Measurements from ENCODE around the gene ZBTB17. TPM values are rescaled to one million over a fixed set of nuclear protein-coding genes. Genes with fewer than 3 reads are reported as not detected.

Gene ZBTB17
- total RNA-seq, 2 donors from 2014 or later, result 28.2 to 50.8 TPM

DNA sequence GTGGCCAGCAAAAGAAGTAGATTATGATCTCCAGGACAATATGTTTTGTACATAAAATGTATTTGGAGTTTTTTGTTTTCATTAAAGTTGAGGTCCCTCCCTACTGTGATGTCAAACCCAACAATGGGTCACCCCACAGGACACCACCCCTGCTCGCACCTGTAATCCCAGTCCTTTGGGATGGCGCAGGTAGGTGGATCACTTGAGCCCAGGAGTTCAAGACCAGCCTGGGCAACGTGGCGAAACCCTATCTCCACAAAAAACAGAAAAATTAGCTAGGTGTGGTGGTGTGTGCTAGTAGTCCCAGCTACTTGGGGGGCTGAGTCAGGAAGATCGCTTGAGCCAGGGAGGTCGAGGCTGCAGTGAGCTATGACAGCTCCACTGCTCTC is 9.0 kb downstream of the ZBTB17 start:
- Histone ChIP-seq H3K27me3 (replicated peaks; ENCODE audit: insufficient read depth) (no peaks in the 10 kb centered on the region), H3K4me3 (no peak overlapping the region), H3K27ac (no peak overlapping the region), H3K9me3 (no peaks in the 10 kb centered on the region), H3K4me1 (replicated peaks) (no peaks in the 10 kb centered on the region), H3K36me3 (no peaks in the 10 kb centered on the region)
- no peak for TF ChIP-seq POLR2A (IDR thresholded peaks at IDR 0.05)
- no peak for DNase-seq (ENCODE audit: low spot score)
- WGBS, result 94% methylated on average over 6 of the region's 6 CpGs
- intact Hi-C loops (cut with DNase I), result no loop called here

DNA sequence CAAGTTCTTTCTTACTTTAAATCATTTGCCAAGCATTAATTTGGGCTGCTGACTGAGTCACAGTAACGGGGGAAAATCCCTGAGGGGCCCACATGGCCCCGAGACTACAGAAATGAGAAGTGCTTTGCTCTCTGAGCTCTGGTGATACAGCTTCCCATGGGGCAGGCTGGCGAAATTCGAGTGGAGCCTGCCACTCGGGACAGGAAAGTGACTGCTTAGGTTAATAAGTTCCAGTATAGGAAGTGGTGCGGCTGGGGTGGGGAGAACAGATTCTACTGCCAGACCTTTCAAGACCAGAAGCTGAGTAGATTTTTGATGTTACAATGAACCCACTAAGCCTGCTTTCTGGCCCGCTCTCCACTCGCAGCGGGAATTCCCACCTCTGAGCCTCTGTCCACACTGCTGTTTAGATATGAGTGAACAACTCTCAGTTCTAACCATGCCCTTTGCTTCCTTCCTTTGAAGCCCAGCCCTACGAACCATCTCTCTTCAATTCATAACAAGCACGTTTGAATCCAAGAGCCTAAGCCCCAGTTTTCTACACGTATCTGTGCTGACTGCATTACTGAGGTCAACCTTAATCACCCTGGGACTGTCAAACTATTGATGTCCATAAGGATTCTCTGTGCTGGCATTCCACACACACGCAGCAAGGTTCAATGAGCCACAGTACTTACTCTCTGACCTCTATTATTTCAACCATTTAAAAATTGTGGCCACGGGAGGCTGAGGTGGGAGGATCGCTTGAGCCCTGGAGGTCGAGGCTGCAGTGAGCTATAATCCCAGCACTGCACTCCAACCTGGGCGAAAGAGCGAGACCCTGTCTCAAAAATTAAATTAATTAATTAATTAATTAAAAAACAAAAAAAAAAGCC is 9.6 kb downstream of the ZBTB17 start:
- Histone ChIP-seq H3K4me3 (no peak overlapping the region), H3K4me1 (replicated peaks) (no peaks in the 10 kb centered on the region), H3K36me3 (no peaks in the 10 kb centered on the region), H3K27me3 (replicated peaks; ENCODE audit: insufficient read depth) (no peaks in the 10 kb centered on the region), H3K27ac (peak overlapping the region in 1 of 2 donors; percentile 15), H3K9me3 (no peaks in the 10 kb centered on the region)
- TF ChIP-seq, protein P1, sequence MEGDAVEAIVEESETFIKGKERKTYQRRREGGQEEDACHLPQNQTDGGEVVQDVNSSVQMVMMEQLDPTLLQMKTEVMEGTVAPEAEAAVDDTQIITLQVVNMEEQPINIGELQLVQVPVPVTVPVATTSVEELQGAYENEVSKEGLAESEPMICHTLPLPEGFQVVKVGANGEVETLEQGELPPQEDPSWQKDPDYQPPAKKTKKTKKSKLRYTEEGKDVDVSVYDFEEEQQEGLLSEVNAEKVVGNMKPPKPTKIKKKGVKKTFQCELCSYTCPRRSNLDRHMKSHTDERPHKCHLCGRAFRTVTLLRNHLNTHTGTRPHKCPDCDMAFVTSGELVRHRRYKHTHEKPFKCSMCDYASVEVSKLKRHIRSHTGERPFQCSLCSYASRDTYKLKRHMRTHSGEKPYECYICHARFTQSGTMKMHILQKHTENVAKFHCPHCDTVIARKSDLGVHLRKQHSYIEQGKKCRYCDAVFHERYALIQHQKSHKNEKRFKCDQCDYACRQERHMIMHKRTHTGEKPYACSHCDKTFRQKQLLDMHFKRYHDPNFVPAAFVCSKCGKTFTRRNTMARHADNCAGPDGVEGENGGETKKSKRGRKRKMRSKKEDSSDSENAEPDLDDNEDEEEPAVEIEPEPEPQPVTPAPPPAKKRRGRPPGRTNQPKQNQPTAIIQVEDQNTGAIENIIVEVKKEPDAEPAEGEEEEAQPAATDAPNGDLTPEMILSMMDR (IDR thresholded peaks at IDR 0.05), result no peak
- TF ChIP-seq POLR2A (IDR thresholded peaks at IDR 0.05) (no peak), POLR2AphosphoS5 (IDR thresholded peaks at IDR 0.05) (no peak)
- DNase-seq (ENCODE audit: low spot score), result no peak
- intact Hi-C loops (cut with DNase I), result no loop called here
- WGBS, result 65% methylated on average over 18 of the region's 18 CpGs

GRCh38 chr1:15965228-15965767 is 10.6 kb downstream of the ZBTB17 start:
- no peak overlapping the region for H3K4me3 ChIP-seq
- H3K27me3 ChIP-seq (replicated peaks; ENCODE audit: insufficient read depth), result no peaks in the 10 kb centered on the region
- H3K27ac ChIP-seq, result peak overlapping the region in 1 of 2 donors; percentile 13
- H3K36me3 ChIP-seq, result no peaks in the 10 kb centered on the region
- no peaks in the 10 kb centered on the region for H3K9me3 ChIP-seq
- intact Hi-C loops (cut with DNase I), result no loop called here
- TF ChIP-seq POLR2AphosphoS5 (IDR thresholded peaks at IDR 0.05), result peak; percentile 11
- TF ChIP-seq, protein P1 (IDR thresholded peaks at IDR 0.05), result no peak
- 54% methylated on average over 7 of the region's 7 CpGs for WGBS
- no peaks in the 10 kb centered on the region for H3K4me1 ChIP-seq (replicated peaks)
- DNase-seq (ENCODE audit: low spot score), result no peak

DNA sequence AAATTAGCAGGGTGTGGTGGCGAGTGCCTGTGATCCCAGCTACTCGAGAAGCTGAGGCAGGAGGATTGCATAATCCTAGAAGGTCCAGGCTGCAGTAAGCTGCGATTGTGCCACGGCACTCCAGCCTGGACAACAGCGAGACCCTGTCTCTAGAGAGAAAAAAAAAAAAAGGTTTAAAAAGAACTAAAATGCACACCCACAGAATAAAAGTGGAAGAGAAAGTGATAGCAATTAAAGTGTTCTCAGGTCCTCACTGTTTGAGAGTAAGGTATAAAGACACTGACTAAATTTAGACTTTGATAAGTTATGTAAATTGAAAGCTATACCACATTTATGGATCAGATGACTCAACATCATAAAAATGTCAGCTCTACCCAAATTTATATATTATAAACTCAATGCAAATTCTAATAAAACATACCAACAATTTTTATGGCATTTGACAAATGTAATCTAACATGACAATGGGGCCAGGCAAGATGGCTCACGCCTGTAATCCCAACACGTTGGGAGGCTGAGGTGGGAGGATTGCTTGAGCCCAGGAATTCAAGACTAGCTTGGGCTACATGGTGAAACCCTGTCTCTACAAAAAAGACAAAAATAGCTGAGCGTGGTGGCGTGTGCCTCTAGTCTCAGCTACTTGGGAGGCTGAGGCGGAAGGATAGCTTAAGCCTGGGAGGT is 11.8 kb downstream of the ZBTB17 start:
- H3K27me3 ChIP-seq (replicated peaks; ENCODE audit: insufficient read depth), result no peaks in the 10 kb centered on the region
- TF ChIP-seq, protein P1 (IDR thresholded peaks at IDR 0.05), result no peak
- TF ChIP-seq POLR2AphosphoS5 (IDR thresholded peaks at IDR 0.05), result no peak
- TF ChIP-seq POLR2A (IDR thresholded peaks at IDR 0.05), result no peak
- 71% methylated on average over 10 of the region's 10 CpGs for WGBS
- no peaks in the 10 kb centered on the region for H3K36me3 ChIP-seq
- H3K27ac ChIP-seq, result peak overlapping the region in 1 of 2 donors; percentile 13
- no peaks in the 10 kb centered on the region for H3K4me1 ChIP-seq (replicated peaks)
- H3K4me3 ChIP-seq, result no peak overlapping the region
- no peak for DNase-seq (ENCODE audit: low spot score)
- intact Hi-C loops (cut with DNase I), result no loop called here
- no peaks in the 10 kb centered on the region for H3K9me3 ChIP-seq

GRCh38 chr1:15963363-15963967 is 12.4 kb downstream of the ZBTB17 start:
- Histone ChIP-seq H3K27ac (no peak overlapping the region), H3K4me1 (replicated peaks) (no peaks in the 10 kb centered on the region), H3K27me3 (replicated peaks; ENCODE audit: insufficient read depth) (no peaks in the 10 kb centered on the region), H3K4me3 (no peak overlapping the region), H3K36me3 (no peaks in the 10 kb centered on the region), H3K9me3 (no peaks in the 10 kb centered on the region)
- intact Hi-C loops (cut with DNase I), result no loop called here
- DNase-seq (ENCODE audit: low spot score), result no peak
- TF ChIP-seq, protein P1 (IDR thresholded peaks at IDR 0.05), result no peak
- TF ChIP-seq POLR2AphosphoS5 (IDR thresholded peaks at IDR 0.05), result no peak
- TF ChIP-seq POLR2A (IDR thresholded peaks at IDR 0.05), result no peak

Data from prostate gland (tissue), 2 donors.